OCI-LY1 (cell line): ENCODE data around the gene CPSF3.

ENCODE experiments used
- H2AFZ ChIP-seq: fragments of 200-600 bp; sonication (generic), shearing (Covaris generic); 2 replicates; pipeline ENCODE4 v1.6.0; 2014; ENCODE audit warnings: antibody characterized with exemption, mild to moderate bottlenecking, low read length
- H3F3A ChIP-seq: fragments of 200-600 bp; sonication (generic), shearing (Covaris generic); 2 replicates; pipeline ENCODE4 v1.6.0; 2014; ENCODE audit warnings: mild to moderate bottlenecking, antibody characterized with exemption, low read length, moderate library complexity; ENCODE audit not compliant: insufficient read depth
- H3K27ac ChIP-seq: fragments of 200-600 bp; sonication (generic); 2 replicates; pipeline ENCODE4 v1.5.1; 2014; ENCODE audit warnings: low read length, mixed run types, mild to moderate bottlenecking, low read depth; ENCODE audit not compliant: poor library complexity, severe bottlenecking
- H3K27me3 ChIP-seq: fragments of 200-600 bp; sonication (generic); 2 replicates; pipeline ENCODE4 v1.6.0; 2014; ENCODE audit warnings: antibody characterized with exemption, mild to moderate bottlenecking, low read length, moderate library complexity; ENCODE audit not compliant: insufficient read depth
- H3K36me3 ChIP-seq: fragments of 200-600 bp; sonication (generic); 2 replicates; pipeline ENCODE4 v1.6.1; 2014; ENCODE audit warnings: mild to moderate bottlenecking, antibody characterized with exemption, low read length, moderate library complexity, mixed read lengths; ENCODE audit not compliant: insufficient read depth
- H3K4me1 ChIP-seq: fragments of 200-600 bp; sonication (generic); 2 replicates; pipeline ENCODE4 v1.5.1; 2014; ENCODE audit warnings: mild to moderate bottlenecking, low read length, moderate library complexity; ENCODE audit not compliant: insufficient read depth, severe bottlenecking
- H3K4me2 ChIP-seq: fragments of 200-600 bp; sonication (generic), shearing (Covaris generic); 2 replicates; pipeline ENCODE4 v1.6.1; 2014; ENCODE audit warnings: low read length
- H3K4me3 ChIP-seq: fragments of 200-600 bp; sonication (generic); 2 replicates; pipeline ENCODE4 v1.5.1; 2014; ENCODE audit warnings: low read length, low read depth, mild to moderate bottlenecking, mixed read lengths; ENCODE audit not compliant: poor library complexity, severe bottlenecking
- H3K79me2 ChIP-seq: fragments of 200-600 bp; shearing (Covaris generic); 2 replicates; pipeline ENCODE4 v1.6.1; 2016; ENCODE audit warnings: mixed run types, low read length, mixed read lengths; ENCODE audit not compliant: insufficient read depth
- H3K9ac ChIP-seq: fragments of 200-600 bp; sonication (generic), shearing (Covaris generic); 2 replicates; pipeline ENCODE4 v1.6.1; 2014; ENCODE audit warnings: mild to moderate bottlenecking, low read length, mixed read lengths
- H3K9me2 ChIP-seq: fragments of 200-600 bp; sonication (generic), shearing (Covaris generic); 2 replicates; pipeline ENCODE4 v1.6.1; 2014; ENCODE audit warnings: low read depth, mild to moderate bottlenecking, low read length, mixed read lengths
- H3K9me3 ChIP-seq: fragments of 200-600 bp; shearing (Covaris generic); 2 replicates; pipeline ENCODE4 v1.6.1; 2014; ENCODE audit warnings: low read length, mixed read lengths
- H4K20me1 ChIP-seq: fragments of 200-600 bp; sonication (generic), shearing (Covaris generic); 2 replicates; pipeline ENCODE4 v1.6.0; 2016; ENCODE audit warnings: mild to moderate bottlenecking, low read length; ENCODE audit not compliant: insufficient read depth
- EZH2 ChIP-seq: fragments of 200-600 bp; sonication (generic), shearing (Covaris generic); IDR thresholded peaks from 2 replicates; pipeline ENCODE4 v1.8.0; 2017; ENCODE audit warnings: borderline replicate concordance, mixed run types, mild to moderate bottlenecking, antibody characterized with exemption, low read length, moderate library complexity, mixed read lengths
- TF ChIP-seq, protein P1 (sequence below): fragments of 200-600 bp; sonication (generic), shearing (Covaris generic); IDR thresholded peaks from 2 replicates; pipeline ENCODE4 v1.5.1; 2017; ENCODE audit warnings: mild to moderate bottlenecking, antibody characterized with exemption, low read length, moderate library complexity, mixed read lengths

The CPSF3 gene

DNA sequence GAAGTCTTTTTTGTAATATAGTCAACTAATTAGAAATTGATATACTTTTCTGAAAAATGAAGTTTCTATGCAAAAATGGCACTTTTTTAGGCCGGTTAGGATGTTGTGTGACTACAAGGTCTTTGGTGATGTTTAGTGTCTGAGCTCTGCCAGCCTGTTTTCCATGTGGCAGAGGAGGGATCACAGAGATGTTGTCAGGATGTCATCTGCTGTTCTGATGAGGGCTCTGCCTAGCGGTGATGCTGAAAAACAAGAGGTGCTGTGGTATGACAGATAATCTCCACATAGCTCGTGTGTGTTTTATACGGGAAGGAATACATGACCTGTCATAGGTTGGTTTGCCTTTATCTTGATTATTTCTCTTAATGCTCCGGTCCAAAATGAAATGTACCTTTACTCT, 38.9 kb downstream of the CPSF3 start:
- Histone ChIP-seq H3K4me2 (no peak overlapping the region), H3K4me3 (no peak overlapping the region), H3K27ac (no peak overlapping the region), H3K36me3 (peaks cover 82% of the 10 kb centered on the region), H4K20me1 (no peaks in the 10 kb centered on the region), H3F3A (no peaks in the 10 kb centered on the region), H3K9me2 (no peaks in the 10 kb centered on the region), H3K4me1 (no peaks in the 10 kb centered on the region), H3K9me3 (no peaks in the 10 kb centered on the region), H3K9ac (no peak overlapping the region), H2AFZ (no peak overlapping the region), H3K27me3 (no peaks in the 10 kb centered on the region), H3K79me2 (no peaks in the 10 kb centered on the region)
- no peak for TF ChIP-seq EZH2

DNA sequence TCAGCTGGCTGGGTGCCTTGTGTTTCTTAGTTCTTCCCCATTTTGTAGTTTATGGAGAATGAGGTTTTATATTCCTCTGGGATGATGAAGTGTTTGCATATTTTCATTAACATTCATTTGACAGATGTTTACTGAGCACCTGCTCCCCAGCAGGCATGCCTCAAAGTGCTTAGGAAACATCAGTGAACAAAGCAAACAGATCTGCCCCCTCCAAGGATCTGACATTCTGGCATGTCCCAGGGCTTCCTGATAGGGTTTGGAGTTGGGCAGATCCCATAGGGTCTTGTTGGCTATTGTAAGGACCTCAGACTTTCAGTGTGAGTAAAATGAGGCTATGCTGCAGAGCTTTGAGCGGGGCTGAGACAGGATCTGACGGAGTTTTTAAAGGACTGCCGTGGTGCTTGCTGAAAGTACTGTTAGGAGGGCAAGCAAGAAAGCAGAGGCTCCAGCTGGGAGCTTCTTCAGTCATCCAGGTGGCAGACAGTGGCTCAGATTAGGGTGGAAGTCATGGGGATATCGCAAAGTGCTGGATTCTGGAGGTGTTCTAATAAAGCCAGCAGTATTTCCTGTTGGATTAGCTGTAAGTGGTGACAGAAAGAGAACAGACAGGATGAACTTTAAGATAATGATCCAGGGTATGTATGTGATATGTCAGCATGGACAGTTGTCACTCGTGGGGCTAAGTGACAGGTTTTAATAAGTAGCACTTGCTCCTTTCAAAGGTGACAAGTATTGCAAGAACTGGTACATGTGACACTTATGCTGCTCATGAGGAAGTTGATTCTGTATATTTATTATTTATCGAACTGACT, 39.6 kb downstream of the CPSF3 start:
- Histone ChIP-seq H4K20me1 (no peaks in the 10 kb centered on the region), H3K4me1 (no peaks in the 10 kb centered on the region), H3K79me2 (no peaks in the 10 kb centered on the region), H3F3A (no peaks in the 10 kb centered on the region), H3K9me2 (no peaks in the 10 kb centered on the region), H3K9ac (no peak overlapping the region), H3K9me3 (no peaks in the 10 kb centered on the region), H3K27me3 (no peaks in the 10 kb centered on the region), H2AFZ (no peak overlapping the region), H3K36me3 (peaks cover 80% of the 10 kb centered on the region), H3K4me3 (no peak overlapping the region), H3K4me2 (no peak overlapping the region), H3K27ac (no peak overlapping the region)
- TF ChIP-seq, protein P1, sequence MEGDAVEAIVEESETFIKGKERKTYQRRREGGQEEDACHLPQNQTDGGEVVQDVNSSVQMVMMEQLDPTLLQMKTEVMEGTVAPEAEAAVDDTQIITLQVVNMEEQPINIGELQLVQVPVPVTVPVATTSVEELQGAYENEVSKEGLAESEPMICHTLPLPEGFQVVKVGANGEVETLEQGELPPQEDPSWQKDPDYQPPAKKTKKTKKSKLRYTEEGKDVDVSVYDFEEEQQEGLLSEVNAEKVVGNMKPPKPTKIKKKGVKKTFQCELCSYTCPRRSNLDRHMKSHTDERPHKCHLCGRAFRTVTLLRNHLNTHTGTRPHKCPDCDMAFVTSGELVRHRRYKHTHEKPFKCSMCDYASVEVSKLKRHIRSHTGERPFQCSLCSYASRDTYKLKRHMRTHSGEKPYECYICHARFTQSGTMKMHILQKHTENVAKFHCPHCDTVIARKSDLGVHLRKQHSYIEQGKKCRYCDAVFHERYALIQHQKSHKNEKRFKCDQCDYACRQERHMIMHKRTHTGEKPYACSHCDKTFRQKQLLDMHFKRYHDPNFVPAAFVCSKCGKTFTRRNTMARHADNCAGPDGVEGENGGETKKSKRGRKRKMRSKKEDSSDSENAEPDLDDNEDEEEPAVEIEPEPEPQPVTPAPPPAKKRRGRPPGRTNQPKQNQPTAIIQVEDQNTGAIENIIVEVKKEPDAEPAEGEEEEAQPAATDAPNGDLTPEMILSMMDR = no peak
- TF ChIP-seq EZH2 = no peak

DNA sequence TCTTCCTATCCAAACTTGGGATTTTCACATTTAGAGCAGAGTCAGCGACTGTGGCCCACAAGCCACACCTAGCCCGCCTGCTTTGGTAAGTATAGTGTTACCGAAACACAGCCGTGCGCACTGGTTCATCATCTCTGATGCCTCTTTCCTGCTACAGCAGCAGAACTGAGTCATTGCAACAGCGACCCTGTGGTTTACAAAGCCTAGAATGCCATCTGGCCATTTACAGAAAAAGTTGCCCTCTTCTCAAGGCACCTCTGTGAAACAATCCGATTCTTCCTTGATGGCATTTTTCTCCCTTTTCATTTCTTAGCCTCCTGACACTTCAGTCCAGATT, 40.2 kb downstream of the CPSF3 start:
- Histone ChIP-seq H3F3A (no peaks in the 10 kb centered on the region), H3K79me2 (no peaks in the 10 kb centered on the region), H3K4me2 (no peak overlapping the region), H3K36me3 (peaks cover 75% of the 10 kb centered on the region), H3K27ac (no peak overlapping the region), H2AFZ (no peak overlapping the region), H3K9ac (no peak overlapping the region), H3K27me3 (no peaks in the 10 kb centered on the region), H3K9me2 (no peaks in the 10 kb centered on the region), H3K4me1 (no peaks in the 10 kb centered on the region), H4K20me1 (no peaks in the 10 kb centered on the region), H3K4me3 (no peak overlapping the region), H3K9me3 (no peaks in the 10 kb centered on the region)
- TF ChIP-seq, protein P1 = no peak
- no peak for TF ChIP-seq EZH2

DNA sequence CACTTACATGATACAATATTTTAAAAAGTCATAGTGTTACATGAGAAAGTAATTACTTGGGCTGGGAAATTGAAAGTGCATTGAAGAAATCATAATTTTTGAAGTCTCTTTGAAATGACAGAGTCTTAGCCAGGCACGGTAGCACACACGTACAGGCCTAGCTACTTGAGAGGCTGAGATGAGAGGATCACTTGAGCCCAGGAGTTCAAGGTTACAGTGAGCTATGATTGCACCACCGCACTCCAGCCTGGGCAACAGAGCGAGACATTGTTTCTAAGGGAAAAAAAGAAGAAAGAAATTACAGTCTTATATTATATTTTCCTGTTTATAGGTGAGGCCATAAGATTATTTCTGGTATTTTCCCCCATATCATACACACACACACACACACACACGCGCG, 41.7 kb downstream of the CPSF3 start:
- Histone ChIP-seq H3K27me3 (no peaks in the 10 kb centered on the region), H3K4me3 (no peak overlapping the region), H3F3A (no peaks in the 10 kb centered on the region), H2AFZ (no peak overlapping the region), H3K4me2 (no peak overlapping the region), H3K4me1 (no peaks in the 10 kb centered on the region), H3K36me3 (peaks cover 72% of the 10 kb centered on the region), H3K9me3 (no peaks in the 10 kb centered on the region), H3K79me2 (no peaks in the 10 kb centered on the region), H3K9me2 (no peaks in the 10 kb centered on the region), H3K27ac (no peak overlapping the region), H3K9ac (no peak overlapping the region), H4K20me1 (no peaks in the 10 kb centered on the region)
- TF ChIP-seq, protein P1 = no peak
- no peak for TF ChIP-seq EZH2
